Glutamatergic neuron (in vitro differentiated cells): Measurements from ENCODE around the gene DAB2. TPM values are rescaled to one million over a fixed set of nuclear protein-coding genes. Genes with fewer than 3 reads are reported as not detected.

Source experiments
- DNase-seq: peaks from one replicate; pipeline ENCODE4 v3.0.0; 2022
- H3K27ac Mint-ChIP-seq: one replicate; pipeline ENCODE4 v1.8.0; 2020; ENCODE audit warnings: mild to moderate bottlenecking, mixed read lengths, inconsistent platforms; ENCODE audit not compliant: unreplicated experiment
- H3K27me3 Mint-ChIP-seq: one replicate; pipeline ENCODE4 v1.8.0; 2020; ENCODE audit warnings: mild to moderate bottlenecking, moderate library complexity, mixed read lengths, inconsistent platforms; ENCODE audit not compliant: unreplicated experiment
- H3K36me3 Mint-ChIP-seq: one replicate; pipeline ENCODE4 v1.8.0; 2020; ENCODE audit warnings: mild to moderate bottlenecking, mixed read lengths, inconsistent platforms; ENCODE audit not compliant: unreplicated experiment
- H3K4me1 Mint-ChIP-seq: one replicate; pipeline ENCODE4 v1.8.0; 2020; ENCODE audit warnings: mild to moderate bottlenecking, low read depth, mixed read lengths, inconsistent platforms; ENCODE audit not compliant: unreplicated experiment
- H3K4me3 Mint-ChIP-seq: one replicate; pipeline ENCODE4 v1.8.0; 2020; ENCODE audit warnings: mild to moderate bottlenecking, mixed read lengths, inconsistent platforms; ENCODE audit not compliant: unreplicated experiment
- H3K9me3 Mint-ChIP-seq: one replicate; pipeline ENCODE4 v1.8.0; 2020; ENCODE audit warnings: mild to moderate bottlenecking, moderate library complexity, mixed read lengths, inconsistent platforms; ENCODE audit not compliant: unreplicated experiment
- CTCF ChIP-seq: fragments of 200-600 bp; sonication (generic); IDR thresholded peaks from one replicate; pipeline ENCODE4 v1.5.0; 2021; ENCODE audit not compliant: partially characterized antibody, unreplicated experiment
- long read RNA-seq: library from polyadenylated mRNA; unstranded; transcript quantifications from one replicate; pipeline ENCODE4 v2.0.0, GENCODE V29; 2020; ENCODE audit not compliant: unreplicated experiment
- total RNA-seq: library from RNA; stranded (reverse); fragmentation: NEBNext Ultra II Directional; extraction: Animal tissue kit (Norgen Biotek cat#: 25700); gene quantifications from one replicate; pipeline ENCODE4 v1.2.1, GENCODE V29; 2021; ENCODE audit not compliant: unreplicated experiment

The DAB2 gene
- 1.4 TPM for total RNA-seq
- long read RNA-seq: 0 reads

- peak within 1 kb of the TSS; percentile 92 for H3K4me3 Mint-ChIP-seq
These were observed at the start of gene DAB2 for GRCh38 chr5:39424736-39425637. TSS of gene DAB2 (minus strand) at chr5:39424980. CDS start at chr5:39394320, 30,660 bp downstream.

GRCh38 chr5:39473156-39473775 lies 48.5 kb upstream of the DAB2 start:
- TF ChIP-seq CTCF: no peak
- Mint-ChIP-seq H3K4me3 (no peak overlapping the region), H3K36me3 (no peaks in the 10 kb centered on the region), H3K9me3 (no peaks in the 10 kb centered on the region), H3K27me3 (no peaks in the 10 kb centered on the region), H3K27ac (no peak overlapping the region), H3K4me1 (no peaks in the 10 kb centered on the region)
- no peak for DNase-seq

More at GRCh38 chr5:39424736-39425637, at the start of gene DAB2:
- no peak for TF ChIP-seq CTCF
- Mint-ChIP-seq H3K9me3 (peaks cover 1% of the 10 kb centered on the region), H3K4me1 (peaks cover 5% of the 10 kb centered on the region), H3K27ac (peak within 1 kb of the TSS; percentile 34), H3K27me3 (peaks cover 6% of the 10 kb centered on the region), H3K36me3 (no peaks in the 10 kb centered on the region)
- DNase-seq: peak; percentile 80

- Mint-ChIP-seq H3K27ac (no peak overlapping the region), H3K4me1 (no peaks in the 10 kb centered on the region), H3K27me3 (no peaks in the 10 kb centered on the region), H3K36me3 (no peaks in the 10 kb centered on the region), H3K4me3 (no peak overlapping the region), H3K9me3 (no peaks in the 10 kb centered on the region)
- no peak for DNase-seq
- no peak for TF ChIP-seq CTCF
These were observed 47.2 kb upstream of the DAB2 start for GRCh38 chr5:39471836-39472508.

- Mint-ChIP-seq H3K27me3 (no peaks in the 10 kb centered on the region), H3K27ac (no peak overlapping the region), H3K36me3 (no peaks in the 10 kb centered on the region), H3K4me1 (no peaks in the 10 kb centered on the region), H3K4me3 (no peak overlapping the region), H3K9me3 (no peaks in the 10 kb centered on the region)
- no peak for TF ChIP-seq CTCF
- no peak for DNase-seq
These were observed 46.0 kb upstream of the DAB2 start for GRCh38 chr5:39470811-39471210.
